ENCODE data around the gene APEH.

- TF ChIP-seq ZNF518A (tag by site-specific recombination; conservative IDR thresholded peaks at IDR 0.05; ENCODE audit: low read depth), result no peak
- no peak for TF ChIP-seq CTCF (tag by site-specific recombination; IDR thresholded peaks at IDR 0.05)
- no peak for TF ChIP-seq ZNF521 (tag by site-specific recombination; IDR thresholded peaks at IDR 0.05)
- no peak for TF ChIP-seq ZNF23 (tag by site-specific recombination; IDR thresholded peaks at IDR 0.05; ENCODE audit: borderline replicate concordance)
These were observed 38.6 kb downstream of the APEH start for GRCh38 chr3:49712631-49713317.
